Measurements from ENCODE around the gene PRDM16. TPM values are rescaled to one million over a fixed set of nuclear protein-coding genes. Genes with fewer than 3 reads are reported as not detected.

PRDM16 gene
- total and polyA plus RNA-seq, 2 experiments from 2014 or later = 0.14 to 0.16 TPM

DNA sequence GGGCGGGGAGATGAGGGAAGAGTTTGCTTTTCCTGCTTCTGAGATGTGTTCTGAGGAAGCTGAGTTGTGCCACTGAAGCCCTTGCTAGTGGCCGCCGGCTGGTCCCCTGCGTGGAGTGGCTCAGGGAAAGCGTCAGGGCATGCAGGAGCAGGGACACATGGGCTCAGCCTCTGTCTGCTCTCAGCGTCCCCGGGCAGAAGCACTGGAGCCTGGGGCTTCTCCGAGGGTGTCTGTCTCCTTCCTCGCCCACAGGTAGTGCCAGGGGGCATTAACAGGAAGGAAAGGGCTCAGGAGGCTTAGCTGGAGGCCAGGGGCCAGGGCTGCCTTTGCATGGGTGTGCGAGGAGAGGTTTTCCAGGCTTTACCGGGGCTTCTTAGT is 7.3 kb downstream of the PRDM16 start (continued):
- TF ChIP-seq, protein P1, sequence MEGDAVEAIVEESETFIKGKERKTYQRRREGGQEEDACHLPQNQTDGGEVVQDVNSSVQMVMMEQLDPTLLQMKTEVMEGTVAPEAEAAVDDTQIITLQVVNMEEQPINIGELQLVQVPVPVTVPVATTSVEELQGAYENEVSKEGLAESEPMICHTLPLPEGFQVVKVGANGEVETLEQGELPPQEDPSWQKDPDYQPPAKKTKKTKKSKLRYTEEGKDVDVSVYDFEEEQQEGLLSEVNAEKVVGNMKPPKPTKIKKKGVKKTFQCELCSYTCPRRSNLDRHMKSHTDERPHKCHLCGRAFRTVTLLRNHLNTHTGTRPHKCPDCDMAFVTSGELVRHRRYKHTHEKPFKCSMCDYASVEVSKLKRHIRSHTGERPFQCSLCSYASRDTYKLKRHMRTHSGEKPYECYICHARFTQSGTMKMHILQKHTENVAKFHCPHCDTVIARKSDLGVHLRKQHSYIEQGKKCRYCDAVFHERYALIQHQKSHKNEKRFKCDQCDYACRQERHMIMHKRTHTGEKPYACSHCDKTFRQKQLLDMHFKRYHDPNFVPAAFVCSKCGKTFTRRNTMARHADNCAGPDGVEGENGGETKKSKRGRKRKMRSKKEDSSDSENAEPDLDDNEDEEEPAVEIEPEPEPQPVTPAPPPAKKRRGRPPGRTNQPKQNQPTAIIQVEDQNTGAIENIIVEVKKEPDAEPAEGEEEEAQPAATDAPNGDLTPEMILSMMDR (conservative IDR thresholded peaks at IDR 0.05; ENCODE audit: low read depth in 2 of 2) = no peak
- no peak for TF ChIP-seq ZNF114 (CRISPR knock-in tag; IDR thresholded peaks at IDR 0.05)

DNA sequence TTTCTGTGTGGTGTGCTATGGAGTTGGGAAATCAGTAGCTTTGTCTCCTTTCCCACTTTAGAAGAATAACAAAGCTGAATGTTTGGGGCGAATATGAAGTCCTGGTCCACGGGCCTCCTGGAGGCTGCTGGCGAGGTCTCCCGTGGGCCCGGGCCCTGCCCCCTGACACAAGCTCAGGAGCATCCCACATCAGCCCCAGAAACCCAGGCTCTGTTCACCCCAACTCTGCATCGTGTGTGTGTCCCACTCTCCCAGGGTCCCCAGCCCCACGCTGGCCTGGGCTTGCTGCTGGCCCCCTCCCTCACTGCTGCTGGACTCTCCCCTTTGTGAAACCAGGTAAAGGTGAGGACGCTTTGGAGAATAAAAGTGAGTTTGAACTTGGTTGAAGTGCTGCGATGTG is 8.1 kb downstream of the PRDM16 start:
- Histone ChIP-seq H4K20me1 (replicated peaks; ENCODE audit: insufficient read depth) (no peaks in the 10 kb centered on the region), H3K4me1 (ENCODE audit: insufficient read depth) (peaks cover 19% of the 10 kb centered on the region; the same call in 1 of the 2 replicates)
- H3K36me3 Mint-ChIP-seq (ENCODE audit: low read depth) = no peaks in the 10 kb centered on the region
- TF ChIP-seq, protein P1 (conservative IDR thresholded peaks at IDR 0.05; ENCODE audit: low read depth in 2 of 2) = no peak
- no peak for TF ChIP-seq EZH2phosphoT487 (IDR thresholded peaks at IDR 0.05; ENCODE audit: unreplicated experiment)
- TF ChIP-seq, protein P2, sequence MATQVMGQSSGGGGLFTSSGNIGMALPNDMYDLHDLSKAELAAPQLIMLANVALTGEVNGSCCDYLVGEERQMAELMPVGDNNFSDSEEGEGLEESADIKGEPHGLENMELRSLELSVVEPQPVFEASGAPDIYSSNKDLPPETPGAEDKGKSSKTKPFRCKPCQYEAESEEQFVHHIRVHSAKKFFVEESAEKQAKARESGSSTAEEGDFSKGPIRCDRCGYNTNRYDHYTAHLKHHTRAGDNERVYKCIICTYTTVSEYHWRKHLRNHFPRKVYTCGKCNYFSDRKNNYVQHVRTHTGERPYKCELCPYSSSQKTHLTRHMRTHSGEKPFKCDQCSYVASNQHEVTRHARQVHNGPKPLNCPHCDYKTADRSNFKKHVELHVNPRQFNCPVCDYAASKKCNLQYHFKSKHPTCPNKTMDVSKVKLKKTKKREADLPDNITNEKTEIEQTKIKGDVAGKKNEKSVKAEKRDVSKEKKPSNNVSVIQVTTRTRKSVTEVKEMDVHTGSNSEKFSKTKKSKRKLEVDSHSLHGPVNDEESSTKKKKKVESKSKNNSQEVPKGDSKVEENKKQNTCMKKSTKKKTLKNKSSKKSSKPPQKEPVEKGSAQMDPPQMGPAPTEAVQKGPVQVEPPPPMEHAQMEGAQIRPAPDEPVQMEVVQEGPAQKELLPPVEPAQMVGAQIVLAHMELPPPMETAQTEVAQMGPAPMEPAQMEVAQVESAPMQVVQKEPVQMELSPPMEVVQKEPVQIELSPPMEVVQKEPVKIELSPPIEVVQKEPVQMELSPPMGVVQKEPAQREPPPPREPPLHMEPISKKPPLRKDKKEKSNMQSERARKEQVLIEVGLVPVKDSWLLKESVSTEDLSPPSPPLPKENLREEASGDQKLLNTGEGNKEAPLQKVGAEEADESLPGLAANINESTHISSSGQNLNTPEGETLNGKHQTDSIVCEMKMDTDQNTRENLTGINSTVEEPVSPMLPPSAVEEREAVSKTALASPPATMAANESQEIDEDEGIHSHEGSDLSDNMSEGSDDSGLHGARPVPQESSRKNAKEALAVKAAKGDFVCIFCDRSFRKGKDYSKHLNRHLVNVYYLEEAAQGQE (IDR thresholded peaks at IDR 0.05; ENCODE audit: unreplicated experiment) = no peak
- TF ChIP-seq ZNF114 (CRISPR knock-in tag; IDR thresholded peaks at IDR 0.05) = no peak
- TF ChIP-seq CREB1 (CRISPR knock-in tag; IDR thresholded peaks at IDR 0.05; ENCODE audit: low read depth) = no peak
- no peak for TF ChIP-seq JUNB (IDR thresholded peaks at IDR 0.05; ENCODE audit: unreplicated experiment)
- TF ChIP-seq STAT1 (IDR thresholded peaks at IDR 0.05; ENCODE audit: unreplicated experiment) = no peak
- TF ChIP-seq NANOG (IDR thresholded peaks at IDR 0.05; ENCODE audit: borderline replicate concordance) = no peak
- no peak for TF ChIP-seq ZNF331 (CRISPR knock-in tag; IDR thresholded peaks at IDR 0.05; ENCODE audit: low read depth)
- TF ChIP-seq, protein P3, sequence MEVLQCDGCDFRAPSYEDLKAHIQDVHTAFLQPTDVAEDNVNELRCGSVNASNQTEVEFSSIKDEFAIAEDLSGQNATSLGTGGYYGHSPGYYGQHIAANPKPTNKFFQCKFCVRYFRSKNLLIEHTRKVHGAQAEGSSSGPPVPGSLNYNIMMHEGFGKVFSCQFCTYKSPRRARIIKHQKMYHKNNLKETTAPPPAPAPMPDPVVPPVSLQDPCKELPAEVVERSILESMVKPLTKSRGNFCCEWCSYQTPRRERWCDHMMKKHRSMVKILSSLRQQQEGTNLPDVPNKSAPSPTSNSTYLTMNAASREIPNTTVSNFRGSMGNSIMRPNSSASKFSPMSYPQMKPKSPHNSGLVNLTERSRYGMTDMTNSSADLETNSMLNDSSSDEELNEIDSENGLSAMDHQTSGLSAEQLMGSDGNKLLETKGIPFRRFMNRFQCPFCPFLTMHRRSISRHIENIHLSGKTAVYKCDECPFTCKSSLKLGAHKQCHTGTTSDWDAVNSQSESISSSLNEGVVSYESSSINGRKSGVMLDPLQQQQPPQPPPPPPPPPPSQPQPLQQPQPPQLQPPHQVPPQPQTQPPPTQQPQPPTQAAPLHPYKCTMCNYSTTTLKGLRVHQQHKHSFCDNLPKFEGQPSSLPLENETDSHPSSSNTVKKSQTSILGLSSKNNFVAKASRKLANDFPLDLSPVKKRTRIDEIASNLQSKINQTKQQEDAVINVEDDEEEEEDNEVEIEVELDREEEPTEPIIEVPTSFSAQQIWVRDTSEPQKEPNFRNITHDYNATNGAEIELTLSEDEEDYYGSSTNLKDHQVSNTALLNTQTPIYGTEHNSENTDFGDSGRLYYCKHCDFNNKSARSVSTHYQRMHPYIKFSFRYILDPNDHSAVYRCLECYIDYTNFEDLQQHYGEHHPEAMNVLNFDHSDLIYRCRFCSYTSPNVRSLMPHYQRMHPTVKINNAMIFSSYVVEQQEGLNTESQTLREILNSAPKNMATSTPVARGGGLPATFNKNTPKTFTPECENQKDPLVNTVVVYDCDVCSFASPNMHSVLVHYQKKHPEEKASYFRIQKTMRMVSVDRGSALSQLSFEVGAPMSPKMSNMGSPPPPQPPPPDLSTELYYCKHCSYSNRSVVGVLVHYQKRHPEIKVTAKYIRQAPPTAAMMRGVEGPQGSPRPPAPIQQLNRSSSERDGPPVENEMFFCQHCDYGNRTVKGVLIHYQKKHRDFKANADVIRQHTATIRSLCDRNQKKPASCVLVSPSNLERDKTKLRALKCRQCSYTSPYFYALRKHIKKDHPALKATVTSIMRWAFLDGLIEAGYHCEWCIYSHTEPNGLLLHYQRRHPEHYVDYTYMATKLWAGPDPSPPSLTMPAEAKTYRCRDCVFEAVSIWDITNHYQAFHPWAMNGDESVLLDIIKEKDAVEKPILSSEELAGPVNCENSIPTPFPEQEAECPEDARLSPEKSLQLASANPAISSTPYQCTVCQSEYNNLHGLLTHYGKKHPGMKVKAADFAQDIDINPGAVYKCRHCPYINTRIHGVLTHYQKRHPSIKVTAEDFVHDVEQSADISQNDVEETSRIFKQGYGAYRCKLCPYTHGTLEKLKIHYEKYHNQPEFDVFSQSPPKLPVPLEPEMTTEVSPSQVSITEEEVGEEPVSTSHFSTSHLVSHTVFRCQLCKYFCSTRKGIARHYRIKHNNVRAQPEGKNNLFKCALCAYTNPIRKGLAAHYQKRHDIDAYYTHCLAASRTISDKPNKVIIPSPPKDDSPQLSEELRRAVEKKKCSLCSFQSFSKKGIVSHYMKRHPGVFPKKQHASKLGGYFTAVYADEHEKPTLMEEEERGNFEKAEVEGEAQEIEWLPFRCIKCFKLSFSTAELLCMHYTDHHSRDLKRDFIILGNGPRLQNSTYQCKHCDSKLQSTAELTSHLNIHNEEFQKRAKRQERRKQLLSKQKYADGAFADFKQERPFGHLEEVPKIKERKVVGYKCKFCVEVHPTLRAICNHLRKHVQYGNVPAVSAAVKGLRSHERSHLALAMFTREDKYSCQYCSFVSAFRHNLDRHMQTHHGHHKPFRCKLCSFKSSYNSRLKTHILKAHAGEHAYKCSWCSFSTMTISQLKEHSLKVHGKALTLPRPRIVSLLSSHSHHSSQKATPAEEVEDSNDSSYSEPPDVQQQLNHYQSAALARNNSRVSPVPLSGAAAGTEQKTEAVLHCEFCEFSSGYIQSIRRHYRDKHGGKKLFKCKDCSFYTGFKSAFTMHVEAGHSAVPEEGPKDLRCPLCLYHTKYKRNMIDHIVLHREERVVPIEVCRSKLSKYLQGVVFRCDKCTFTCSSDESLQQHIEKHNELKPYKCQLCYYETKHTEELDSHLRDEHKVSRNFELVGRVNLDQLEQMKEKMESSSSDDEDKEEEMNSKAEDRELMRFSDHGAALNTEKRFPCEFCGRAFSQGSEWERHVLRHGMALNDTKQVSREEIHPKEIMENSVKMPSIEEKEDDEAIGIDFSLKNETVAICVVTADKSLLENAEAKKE (CRISPR knock-in tag; IDR thresholded peaks at IDR 0.05) = no peak

More for the DNA sequence above, 8.1 kb downstream of the PRDM16 start:
- ATAC-seq (no peak), DNase-seq (ENCODE audit: low spot score) (no peak)
- H3K27ac ChIP-seq (ENCODE audit: low read depth) = no peak overlapping the region
- H3F3A ChIP-seq (replicated peaks; ENCODE audit: low read depth) = no peaks in the 10 kb centered on the region
- peaks cover 36% of the 10 kb centered on the region for H3K27me3 ChIP-seq (ENCODE audit: insufficient read depth)
- Mint-ChIP-seq H3K27me3 (ENCODE audit: insufficient read depth, low read depth, poor library complexity) (peaks cover 39% of the 10 kb centered on the region), H3K4me3 (no peak overlapping the region), H3K27ac (no peak overlapping the region), H3K4me1 (peaks cover 16% of the 10 kb centered on the region; the same call in 2 of the 3 replicates), H3K9me3 (no peaks in the 10 kb centered on the region)
- no peak overlapping the region for H3K4me2 ChIP-seq
- H3K4me3 ChIP-seq = no peak overlapping the region
- H3K36me3 ChIP-seq (ENCODE audit: insufficient read depth) = no peaks in the 10 kb centered on the region
- H2AFZ ChIP-seq = no peak overlapping the region
- no peaks in the 10 kb centered on the region for H3K9me2 ChIP-seq (ENCODE audit: insufficient read depth)
- no peaks in the 10 kb centered on the region for H3K79me2 ChIP-seq (replicated peaks; ENCODE audit: insufficient read depth)

All from GM23338 (cell line).